HL-60/S4 treated with retinoic acid at 250 ng/mL for 4 days and 3 days (cell line): ENCODE data around the gene PLA2G4F.
"Not testable (repeated sequence)": the region's sequence is repeated elsewhere in the genome, so short reads cannot be mapped to it uniquely, and the experiment has no call there.

ENCODE experiments used
- in situ Hi-C: fragments of 300-500 bp; cut with MboI; formaldehyde crosslinking; loops from 2 replicates; pipeline ENCODE4 v1.7.0; 2022; ENCODE audit warnings: low sequenced_read_pairs

PLA2G4F gene

DNA sequence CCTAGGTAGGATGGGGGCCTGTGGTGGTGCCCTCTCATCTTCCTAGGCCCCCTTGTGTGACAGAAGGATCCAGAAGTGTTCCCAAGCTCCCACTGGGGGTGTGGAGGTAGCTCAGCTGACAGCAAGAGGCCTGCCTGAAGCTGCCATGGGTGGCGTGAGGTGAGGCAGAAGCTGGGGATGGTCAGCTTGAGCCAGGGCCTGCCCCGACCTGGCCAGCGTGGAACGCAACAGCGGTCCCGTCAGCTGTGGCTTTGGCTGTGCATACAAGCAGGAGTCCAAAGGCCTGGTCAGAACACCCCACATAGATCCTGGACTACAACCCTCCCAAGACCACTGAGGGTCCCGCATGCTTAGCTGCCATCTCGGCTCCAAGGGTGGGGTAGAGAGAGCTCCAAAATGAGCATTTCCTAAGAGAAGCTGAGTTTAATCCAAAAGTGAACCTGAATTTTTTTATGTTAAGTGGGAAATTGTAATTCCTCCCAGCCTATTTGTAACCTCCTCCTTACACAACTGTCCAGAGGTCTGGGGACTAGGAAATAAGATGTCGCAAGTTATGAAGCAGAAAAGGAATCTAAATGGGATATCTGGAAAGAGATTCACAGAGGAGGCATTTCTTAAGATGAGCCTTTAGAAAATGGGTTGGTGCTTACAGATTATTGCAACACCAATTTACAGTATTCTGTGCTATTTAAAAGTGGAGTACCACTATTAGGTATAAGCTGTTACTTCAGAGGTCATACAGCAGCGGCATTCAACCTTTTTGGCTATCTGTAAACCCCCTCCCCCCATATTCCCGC, 52.1 kb downstream of the PLA2G4F start:
- in situ Hi-C loops, result no loop called here

DNA sequence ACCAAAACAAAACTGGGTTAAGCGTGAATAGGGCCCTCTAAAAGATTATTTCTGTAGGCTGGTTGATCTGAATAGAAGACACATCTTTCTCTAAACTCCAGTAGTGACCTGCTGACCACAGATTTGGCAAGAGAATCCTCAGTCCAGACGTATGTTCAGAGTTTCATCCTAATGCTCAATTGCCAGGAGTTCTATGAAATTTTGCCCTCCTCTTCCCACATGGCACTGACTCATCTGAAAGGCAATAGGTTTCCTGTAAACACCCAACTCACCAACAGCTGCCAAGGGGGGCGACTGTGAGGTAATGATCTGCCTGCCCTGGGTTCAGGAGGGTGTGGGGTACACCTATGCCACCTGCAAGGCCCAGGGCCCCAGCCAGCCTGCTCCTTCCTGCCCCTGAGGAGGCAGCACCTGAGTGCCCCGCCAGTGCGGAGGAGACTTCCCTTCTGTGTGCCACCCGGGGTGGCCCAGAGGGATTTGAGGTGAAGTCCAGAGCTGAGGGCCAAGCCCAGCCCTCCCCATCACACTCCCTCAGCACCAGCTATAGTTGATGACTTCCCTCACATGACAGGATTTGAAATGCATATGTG, 53.7 kb downstream of the PLA2G4F start:
- in situ Hi-C loops, result no loop called here

DNA sequence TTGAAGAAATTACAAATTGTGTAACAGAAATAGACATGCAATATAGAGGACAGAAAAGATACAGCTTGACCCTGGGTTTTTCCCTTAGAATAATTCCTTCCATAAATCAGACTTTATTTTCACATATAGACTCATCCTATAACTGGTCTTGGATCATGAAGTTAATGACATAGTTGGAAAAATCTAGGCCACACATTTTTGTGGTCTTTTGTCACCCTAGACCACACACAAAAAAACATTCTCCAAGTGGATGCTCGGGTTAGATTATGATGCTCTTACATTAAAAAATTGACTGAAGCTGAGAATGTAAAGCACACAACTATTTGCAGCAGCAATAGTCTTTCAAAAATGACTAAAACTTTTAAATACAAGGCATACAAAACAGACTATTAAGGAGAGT, 54.6 kb downstream of the PLA2G4F start:
- in situ Hi-C loops, result no loop called here

DNA sequence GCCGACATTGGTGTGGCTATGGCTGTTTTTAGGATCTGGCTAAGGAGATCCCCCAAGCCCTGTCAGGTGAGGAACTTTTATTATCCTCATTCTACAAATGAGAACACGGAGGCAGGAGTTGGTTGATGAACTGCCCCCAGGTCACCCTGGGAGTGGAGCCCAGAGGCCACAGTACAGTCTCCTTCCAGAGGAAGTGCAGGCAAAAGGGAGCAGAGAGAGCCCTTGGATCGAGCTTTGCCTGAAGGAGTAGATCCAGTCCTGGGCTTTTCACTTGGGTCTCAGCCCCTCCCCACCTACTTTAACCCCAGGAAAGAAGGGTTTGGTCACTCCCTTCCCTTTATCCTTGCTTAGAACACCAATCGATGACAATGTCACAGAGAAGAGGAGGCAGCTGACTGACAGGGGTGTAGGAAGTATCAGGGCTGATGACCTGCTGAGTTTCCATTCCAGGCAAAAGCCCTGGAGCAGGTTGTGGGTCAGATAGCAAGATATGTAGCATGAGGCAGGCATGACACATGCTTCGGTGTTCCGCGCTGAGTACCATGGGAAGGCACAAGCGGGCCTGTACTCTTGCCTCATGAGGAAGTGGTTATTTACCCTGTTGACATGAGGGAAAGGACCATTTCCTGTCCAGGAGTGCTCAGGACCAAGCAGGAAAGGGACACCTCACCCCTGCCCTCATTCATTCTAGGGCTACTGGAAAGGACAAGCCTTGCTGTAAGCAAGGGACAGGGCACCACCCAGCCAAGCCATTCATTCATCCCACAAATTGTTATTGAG, 56.2 kb downstream of the PLA2G4F start:
- in situ Hi-C loops, result no loop called here

DNA sequence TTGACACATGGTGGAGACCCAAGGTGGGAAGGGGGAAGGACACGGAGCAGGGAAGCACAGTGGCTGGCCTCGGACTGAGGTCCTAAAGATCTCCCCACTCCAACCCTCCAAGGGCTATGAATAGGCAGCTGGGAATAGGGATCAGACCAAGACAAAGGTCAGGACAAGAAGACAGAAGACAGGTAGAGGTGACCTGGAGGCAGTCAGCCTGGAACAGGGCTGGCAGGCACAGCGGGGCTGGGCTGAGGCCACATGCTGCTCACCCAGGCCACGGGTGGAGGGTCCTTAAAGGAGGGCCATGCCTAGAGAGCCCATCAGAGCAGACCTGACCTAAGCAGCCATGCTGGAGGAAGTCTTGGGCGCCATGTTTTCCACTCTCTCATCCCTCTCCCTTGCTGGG, 59.4 kb downstream of the PLA2G4F start:
- in situ Hi-C loops, result no loop called here

DNA sequence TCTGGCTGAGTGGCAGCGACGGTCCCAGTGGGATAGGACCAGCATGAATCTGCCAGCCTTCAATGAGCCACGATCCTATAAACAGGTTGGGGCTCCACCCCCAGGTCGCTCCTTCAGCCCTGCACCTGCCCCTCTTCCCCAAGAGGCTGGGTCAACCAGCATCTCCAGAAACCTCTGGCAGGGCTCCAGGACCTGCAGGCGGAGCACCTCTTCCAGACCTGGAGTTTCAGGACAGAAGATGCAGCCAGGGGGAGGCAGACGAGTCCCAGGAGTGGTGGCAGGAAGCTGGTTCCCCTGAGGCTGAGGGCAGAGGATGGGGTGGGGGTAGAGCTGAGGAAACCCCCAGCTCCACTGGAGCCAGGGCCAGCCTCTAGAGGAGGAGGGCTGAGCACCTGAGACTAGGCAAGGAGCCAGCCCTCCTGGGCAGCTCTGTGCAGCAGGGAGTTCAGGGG, 61.9 kb downstream of the PLA2G4F start, which contains the start of gene PLA2G4D:
PLA2G4D (minus strand) TSS at position 51 of the 452 bp plus-strand sequence. CDS start 103 bp downstream, outside the sequence.
- in situ Hi-C loops, result no loop called here

DNA sequence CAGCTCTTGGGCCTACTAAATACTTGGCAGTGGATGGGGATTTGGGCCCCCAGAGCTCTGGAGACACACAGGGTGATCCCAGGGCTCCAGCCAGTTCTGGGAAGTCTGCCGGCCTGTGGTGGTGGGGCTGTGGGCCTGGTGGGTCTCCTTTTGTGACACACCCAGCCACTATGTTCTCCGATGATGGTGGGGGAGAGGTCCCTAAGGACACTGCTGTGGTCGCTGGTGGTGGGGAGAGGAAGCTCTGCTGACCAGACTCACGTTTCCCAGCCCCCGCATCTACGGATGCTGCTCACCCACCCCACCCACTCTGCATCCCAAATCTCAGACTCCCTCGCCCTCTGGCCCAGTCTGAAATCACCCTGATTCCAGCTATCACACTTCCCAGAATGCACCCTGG, 62.5 kb downstream of the PLA2G4F start:
- in situ Hi-C loops, result no loop called here

DNA sequence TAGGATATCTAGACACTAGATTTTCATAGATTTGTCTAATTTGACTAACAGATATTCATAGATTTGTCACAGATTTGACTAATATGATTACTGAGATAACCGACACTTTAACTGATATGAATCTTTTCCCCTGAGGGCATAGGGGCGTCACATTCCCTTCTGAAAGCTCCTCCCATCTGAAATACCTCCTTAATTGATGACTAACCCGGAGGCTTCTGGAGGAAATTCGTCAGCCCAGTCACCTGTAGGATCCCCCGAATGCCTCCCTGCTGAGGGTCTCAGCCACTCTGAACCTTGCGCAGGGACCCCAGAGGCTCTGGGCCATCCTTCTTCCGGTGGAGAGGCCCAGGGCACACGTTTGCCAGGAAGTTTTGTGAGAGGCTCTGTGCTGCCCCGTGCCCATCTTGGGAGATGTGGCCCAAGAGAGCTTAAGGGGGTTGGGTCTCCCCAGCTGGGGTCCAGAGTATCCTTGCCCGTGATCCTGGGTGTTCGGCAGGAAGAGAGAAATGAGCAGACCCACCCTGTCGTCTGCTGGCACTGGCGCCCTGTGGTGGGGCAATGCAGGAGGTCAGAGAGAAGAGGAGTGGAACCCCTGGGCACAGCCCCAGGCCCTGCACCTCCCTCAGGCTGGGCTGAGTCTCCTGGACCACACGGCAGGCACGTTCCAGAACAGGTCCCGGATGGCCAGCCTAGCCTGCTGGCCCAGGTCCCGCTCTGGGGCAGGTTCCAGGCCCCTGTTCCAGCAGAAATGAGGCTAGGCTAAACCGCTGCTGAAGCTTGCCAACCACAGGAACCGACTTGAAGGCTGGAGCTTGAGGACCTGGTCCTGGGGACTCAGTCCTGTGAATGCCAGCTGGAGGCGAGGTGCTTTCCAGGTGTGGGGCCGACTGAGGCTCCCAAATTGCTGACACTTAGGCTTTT, 63.8 kb downstream of the PLA2G4F start:
- in situ Hi-C loops, result no loop called here

DNA sequence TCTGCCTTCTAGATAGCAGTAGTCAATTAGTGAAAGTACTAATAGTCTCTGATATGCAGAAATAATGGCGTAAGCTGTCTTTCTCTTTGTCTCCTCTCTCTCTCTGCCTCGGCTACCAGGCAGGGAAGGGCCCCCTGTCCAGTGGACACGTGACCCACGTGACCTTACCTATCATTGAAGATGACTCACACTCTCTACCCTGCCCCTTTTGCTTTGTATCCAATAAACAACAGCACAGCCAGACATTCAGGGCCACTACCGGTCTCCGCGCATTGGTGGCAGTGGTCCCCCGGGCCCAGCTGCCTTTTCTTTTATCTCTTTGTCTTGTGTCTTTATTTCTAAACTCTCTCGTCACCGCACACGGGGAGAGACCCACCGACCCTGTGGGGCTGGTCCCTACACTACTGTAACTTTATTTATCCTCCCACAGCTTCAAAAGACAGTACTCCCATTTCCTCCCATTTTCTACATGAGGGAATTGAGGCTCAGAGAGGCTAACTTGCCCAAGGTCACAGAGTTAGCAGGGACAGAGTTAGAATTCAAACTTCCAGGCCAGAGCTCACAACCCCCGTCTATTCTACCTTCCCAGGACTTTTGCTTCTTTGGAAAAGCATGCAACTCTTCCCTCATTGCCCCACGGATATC, 64.6 kb downstream of the PLA2G4F start:
- in situ Hi-C loops, result not testable (repeated sequence)

DNA sequence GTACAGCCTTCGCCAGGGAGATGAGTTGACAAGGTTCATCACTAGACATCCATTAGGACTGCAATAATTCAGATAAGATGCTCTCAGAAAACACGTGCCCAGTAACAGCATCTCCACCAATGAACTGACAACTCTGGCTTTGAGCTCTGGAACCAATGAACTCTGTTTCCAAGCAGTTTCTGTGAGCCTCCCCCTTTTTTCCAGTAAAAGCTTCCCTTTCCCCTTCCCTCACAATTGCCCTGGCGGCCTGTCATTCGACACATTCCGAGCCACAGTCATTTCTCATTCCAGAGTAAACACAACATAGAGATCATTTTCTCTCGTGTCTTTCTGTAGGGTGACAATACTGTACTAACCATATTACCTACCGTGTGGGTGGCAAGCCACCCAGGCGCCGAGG, 65.7 kb downstream of the PLA2G4F start:
- in situ Hi-C loops, result no loop called here

DNA sequence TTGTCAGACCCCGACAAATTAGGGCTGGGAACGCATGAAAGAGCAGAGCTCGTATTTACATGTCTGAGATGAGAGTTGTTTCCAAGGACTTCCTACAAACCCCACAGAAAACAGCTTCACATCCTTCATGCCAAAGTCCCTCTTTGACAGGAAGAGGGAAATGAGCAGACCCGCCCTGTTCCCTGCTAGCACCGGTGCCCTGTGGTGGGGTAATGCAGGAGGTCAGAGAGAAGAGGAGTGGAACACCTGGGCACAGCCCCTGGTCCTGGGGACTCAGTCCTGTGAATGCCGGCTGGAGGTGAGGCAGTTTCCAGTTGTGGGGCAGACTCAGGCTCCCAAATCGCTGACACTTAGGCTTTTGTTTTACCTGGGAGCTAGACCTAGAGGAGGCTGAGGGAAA, 66.1 kb downstream of the PLA2G4F start:
- in situ Hi-C loops, result no loop called here

DNA sequence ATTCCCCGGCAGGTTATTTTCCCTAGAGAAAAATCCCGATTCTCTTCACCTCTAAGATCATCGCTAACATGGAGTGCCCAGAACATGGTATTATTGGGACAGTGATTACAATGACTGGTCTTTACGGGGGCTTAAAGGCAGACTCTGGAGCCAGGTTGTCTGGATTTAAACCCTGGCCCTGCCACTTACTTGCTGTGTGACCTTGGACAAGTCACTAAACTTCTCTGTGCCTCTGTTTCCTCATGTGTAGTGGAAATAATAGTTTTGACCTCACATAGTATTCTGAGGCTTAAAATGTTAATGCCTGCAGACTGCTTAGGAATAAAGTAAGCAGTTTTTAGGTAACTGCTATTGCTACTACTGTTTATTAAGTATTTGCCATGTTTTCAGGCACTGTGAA, 66.5 kb downstream of the PLA2G4F start:
- in situ Hi-C loops, result no loop called here
